Karpas-422 (cell line): Measurements from ENCODE around the gene COL13A1. TPM values are rescaled to one million over a fixed set of nuclear protein-coding genes. Genes with fewer than 3 reads are reported as not detected.

ENCODE experiments used
- DNase-seq: peaks from one replicate; pipeline ENCODE4 v3.0.0-alpha.2; 2015
- H2AFZ ChIP-seq: fragments of 200-600 bp; sonication (generic); 2 replicates; pipeline ENCODE4 v1.6.1; 2014; ENCODE audit warnings: antibody characterized with exemption, low read length, mixed read lengths
- H3K27ac ChIP-seq: fragments of 200-600 bp; sonication (generic); 2 replicates; pipeline ENCODE4 v1.5.1; 2014; ENCODE audit warnings: mild to moderate bottlenecking, low read length, moderate library complexity
- H3K27me3 ChIP-seq: fragments of 200-600 bp; sonication (generic); 2 replicates; pipeline ENCODE4 v1.6.1; 2014; ENCODE audit warnings: low read length, mixed read lengths
- H3K36me3 ChIP-seq: fragments of 200-600 bp; sonication (generic); 2 replicates; pipeline ENCODE4 v1.6.1; 2014; ENCODE audit warnings: low read length, mixed read lengths; ENCODE audit not compliant: insufficient read depth
- H3K4me1 ChIP-seq: fragments of 200-600 bp; sonication (generic); 2 replicates; pipeline ENCODE4 v1.6.1; 2014; ENCODE audit warnings: mild to moderate bottlenecking, low read length, mixed read lengths
- H3K4me2 ChIP-seq: fragments of 200-600 bp; sonication (generic); 2 replicates; pipeline ENCODE4 v1.6.1; 2014; ENCODE audit warnings: low read length, low read depth, mild to moderate bottlenecking; ENCODE audit not compliant: poor library complexity, severe bottlenecking
- H3K4me3 ChIP-seq: fragments of 200-600 bp; sonication (generic); 2 replicates; pipeline ENCODE4 v1.5.1; 2014; ENCODE audit warnings: mild to moderate bottlenecking, antibody characterized with exemption, low read length, mixed read lengths
- H3K79me2 ChIP-seq: fragments of 200-600 bp; sonication (generic); 2 replicates; pipeline ENCODE4 v1.6.1; 2014; ENCODE audit warnings: mild to moderate bottlenecking, low read length, mixed read lengths
- H3K9ac ChIP-seq: fragments of 200-600 bp; sonication (generic); 2 replicates; pipeline ENCODE4 v1.6.0; 2014; ENCODE audit warnings: low read length
- H3K9me2 ChIP-seq: fragments of 200-600 bp; sonication (generic), shearing (Covaris generic); replicated peaks from 2 replicates; pipeline ENCODE4 v1.6.0; 2014; ENCODE audit warnings: mild to moderate bottlenecking, low read length, moderate library complexity; ENCODE audit not compliant: insufficient read depth
- H3K9me3 ChIP-seq: fragments of 300-700, 200-600 bp; sonication (generic); 2 replicates; pipeline ENCODE4 v1.6.1; 2014; ENCODE audit warnings: low read length, mixed read lengths
- H4K20me1 ChIP-seq: fragments of 200-600 bp; sonication (generic); 2 replicates; pipeline ENCODE4 v1.6.1; 2014; ENCODE audit warnings: mild to moderate bottlenecking, antibody characterized with exemption, low read length, low read depth; ENCODE audit not compliant: insufficient read depth
- total RNA-seq: library from RNA; depleted of rRNA; stranded (reverse); fragments of >200 nt; shearing (Covaris generic); gene quantifications from 2 replicates; pipeline ENCODE4 v1.2.3, GENCODE V29; 2014; ENCODE audit warnings: low replicate concordance; rRNA removed

COL13A1 gene
- total RNA-seq, 1 experiment from 2014 or later = not detected

- Histone ChIP-seq H3K79me2 (no peaks in the 10 kb centered on the region), H3K4me3 (no peak overlapping the region), H3K9ac (no peak overlapping the region), H3K36me3 (no peaks in the 10 kb centered on the region), H3K9me3 (no peaks in the 10 kb centered on the region), H3K27ac (no peak overlapping the region), H3K9me2 (no peaks in the 10 kb centered on the region), H4K20me1 (no peaks in the 10 kb centered on the region), H3K27me3 (no peaks in the 10 kb centered on the region), H2AFZ (no peak overlapping the region), H3K4me1 (no peaks in the 10 kb centered on the region), H3K4me2 (no peak overlapping the region)
- no peak for DNase-seq
Measured at GRCh38 chr10:69988094-69988493, 186.4 kb downstream of the COL13A1 start.

DNA sequence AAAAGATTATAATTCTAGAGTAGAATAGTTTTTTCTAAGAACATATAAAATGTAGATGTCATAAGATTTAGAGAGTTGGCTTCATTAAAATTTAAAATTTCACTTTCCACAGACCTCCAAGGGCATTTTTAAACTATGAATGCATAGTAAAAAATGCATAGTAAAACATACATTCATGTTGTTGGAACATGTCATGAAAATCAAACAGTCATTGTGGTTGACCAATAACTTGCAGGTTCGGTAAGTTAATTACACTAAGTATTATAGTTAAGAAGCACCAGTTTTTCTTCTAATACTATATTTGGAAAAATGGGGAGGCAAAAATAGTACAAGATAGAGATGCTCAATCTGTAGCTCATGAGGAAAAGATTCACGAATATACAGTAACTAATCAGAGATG is 189.4 kb downstream of the COL13A1 start:
- H3K27me3 ChIP-seq = no peaks in the 10 kb centered on the region
- H3K4me2 ChIP-seq = no peak overlapping the region
- H3K9me3 ChIP-seq = no peaks in the 10 kb centered on the region
- H3K4me1 ChIP-seq = no peaks in the 10 kb centered on the region
- no peaks in the 10 kb centered on the region for H3K79me2 ChIP-seq
- no peaks in the 10 kb centered on the region for H3K9me2 ChIP-seq
- no peak overlapping the region for H2AFZ ChIP-seq
- H3K4me3 ChIP-seq = no peak overlapping the region
- no peak overlapping the region for H3K27ac ChIP-seq
- H3K36me3 ChIP-seq = no peaks in the 10 kb centered on the region
- DNase-seq = no peak
- no peaks in the 10 kb centered on the region for H4K20me1 ChIP-seq
- H3K9ac ChIP-seq = no peak overlapping the region

- Histone ChIP-seq H3K4me3 (no peak overlapping the region), H3K9me3 (no peaks in the 10 kb centered on the region), H3K27me3 (no peaks in the 10 kb centered on the region), H3K9me2 (no peaks in the 10 kb centered on the region), H3K4me2 (no peak overlapping the region), H3K9ac (no peak overlapping the region), H3K36me3 (no peaks in the 10 kb centered on the region), H4K20me1 (no peaks in the 10 kb centered on the region), H3K4me1 (no peaks in the 10 kb centered on the region), H3K27ac (no peak overlapping the region), H2AFZ (no peak overlapping the region), H3K79me2 (no peaks in the 10 kb centered on the region)
- DNase-seq = peak; percentile 64
Measured at GRCh38 chr10:69994262-69994661, 192.6 kb downstream of the COL13A1 start.

DNA sequence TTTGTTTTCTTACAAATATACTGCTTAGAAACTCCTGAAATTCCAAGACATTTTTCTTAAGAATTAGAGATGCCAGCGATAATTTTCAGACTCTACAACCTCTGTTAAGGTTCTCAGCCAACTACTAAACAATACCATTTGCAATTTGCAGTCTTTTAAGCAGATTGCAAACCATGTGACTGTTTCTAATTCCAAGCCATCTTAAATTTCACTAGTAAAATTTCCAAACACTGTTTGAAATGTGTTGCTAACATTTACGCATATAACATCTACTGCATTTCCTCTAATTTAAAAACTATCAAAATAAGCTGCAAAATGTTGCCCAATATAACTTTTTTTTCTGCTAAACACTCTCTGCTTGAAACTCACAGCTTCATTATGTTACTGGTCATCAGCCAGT is 194.9 kb downstream of the COL13A1 start:
- H3K27me3 ChIP-seq = no peaks in the 10 kb centered on the region
- H4K20me1 ChIP-seq = no peaks in the 10 kb centered on the region
- H3K4me2 ChIP-seq = no peak overlapping the region
- no peak overlapping the region for H3K27ac ChIP-seq
- no peak overlapping the region for H3K4me3 ChIP-seq
- no peaks in the 10 kb centered on the region for H3K4me1 ChIP-seq
- H3K9me2 ChIP-seq = no peaks in the 10 kb centered on the region
- no peak for DNase-seq
- no peaks in the 10 kb centered on the region for H3K79me2 ChIP-seq
- H3K36me3 ChIP-seq = no peaks in the 10 kb centered on the region
- no peak overlapping the region for H3K9ac ChIP-seq
- no peaks in the 10 kb centered on the region for H3K9me3 ChIP-seq
- H2AFZ ChIP-seq = no peak overlapping the region

GRCh38 chr10:70000262-70000661 is 198.6 kb downstream of the COL13A1 start:
- no peaks in the 10 kb centered on the region for H3K9me3 ChIP-seq
- H3K9ac ChIP-seq = no peak overlapping the region
- no peaks in the 10 kb centered on the region for H3K27me3 ChIP-seq
- H3K4me1 ChIP-seq = no peaks in the 10 kb centered on the region
- no peaks in the 10 kb centered on the region for H3K79me2 ChIP-seq
- no peak overlapping the region for H2AFZ ChIP-seq
- H3K4me2 ChIP-seq = no peak overlapping the region
- no peak overlapping the region for H3K4me3 ChIP-seq
- DNase-seq = no peak
- H4K20me1 ChIP-seq = no peaks in the 10 kb centered on the region
- H3K9me2 ChIP-seq = no peaks in the 10 kb centered on the region
- H3K27ac ChIP-seq = no peak overlapping the region
- no peaks in the 10 kb centered on the region for H3K36me3 ChIP-seq

DNA sequence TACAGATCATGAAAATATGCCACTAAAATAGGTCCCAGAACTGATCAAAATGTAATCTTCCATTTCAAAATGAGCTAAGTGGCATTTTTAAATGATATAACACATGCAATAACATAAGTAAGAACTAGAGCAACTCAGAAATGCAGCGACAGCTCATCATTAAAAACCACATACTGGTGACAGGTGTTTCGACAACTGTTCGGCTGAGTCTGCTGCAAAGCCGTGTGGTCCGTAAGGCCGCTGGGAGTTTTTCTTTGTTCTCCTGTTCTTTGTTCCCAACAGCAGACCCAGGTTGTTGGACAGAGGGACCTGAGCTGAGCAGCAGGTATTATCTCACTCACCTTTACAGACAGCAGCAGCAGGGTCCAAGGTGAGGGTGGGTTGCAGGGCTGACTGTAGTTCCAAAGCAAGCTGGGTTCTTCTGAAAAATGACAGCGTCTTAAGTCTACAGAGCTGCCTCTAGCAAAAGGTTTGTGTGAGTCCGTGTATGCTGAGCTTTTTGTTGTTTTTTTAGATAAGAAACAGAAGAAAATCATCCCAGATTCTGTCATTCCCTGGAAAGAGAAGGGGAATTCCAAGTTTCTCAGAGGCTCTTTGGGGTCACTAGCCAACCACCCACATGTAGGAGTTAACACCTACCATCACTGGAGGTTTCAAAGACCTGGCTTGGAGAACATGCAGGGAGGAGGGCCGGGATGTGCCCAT is 205.6 kb downstream of the COL13A1 start:
- Histone ChIP-seq H4K20me1 (no peaks in the 10 kb centered on the region), H3K27ac (no peak overlapping the region), H3K27me3 (no peaks in the 10 kb centered on the region), H3K36me3 (no peaks in the 10 kb centered on the region), H3K9me2 (no peaks in the 10 kb centered on the region), H2AFZ (no peak overlapping the region), H3K79me2 (no peaks in the 10 kb centered on the region), H3K9ac (no peak overlapping the region), H3K4me1 (no peaks in the 10 kb centered on the region), H3K4me3 (no peak overlapping the region), H3K4me2 (no peak overlapping the region), H3K9me3 (no peaks in the 10 kb centered on the region)
- DNase-seq = no peak

Other genes starting within 250 kb of the COL13A1 start
- gene NEUROG3, start 228.5 kb upstream of the COL13A1 start, total RNA-seq = not detected in 2 replicates
- gene FAM241B, start 171.7 kb upstream of the COL13A1 start, total RNA-seq = not detected in 2 replicates